ENCODE measurements around the gene SBF2. TPM values are rescaled to one million over a fixed set of nuclear protein-coding genes. Genes with fewer than 3 reads are reported as not detected.
"Not testable (repeated sequence)": the region's sequence is repeated elsewhere in the genome, so short reads cannot be mapped to it uniquely, and the experiment has no call there.

Gene SBF2
- total RNA-seq, 1 donor from 2014 or later, result 21.1 TPM

DNA sequence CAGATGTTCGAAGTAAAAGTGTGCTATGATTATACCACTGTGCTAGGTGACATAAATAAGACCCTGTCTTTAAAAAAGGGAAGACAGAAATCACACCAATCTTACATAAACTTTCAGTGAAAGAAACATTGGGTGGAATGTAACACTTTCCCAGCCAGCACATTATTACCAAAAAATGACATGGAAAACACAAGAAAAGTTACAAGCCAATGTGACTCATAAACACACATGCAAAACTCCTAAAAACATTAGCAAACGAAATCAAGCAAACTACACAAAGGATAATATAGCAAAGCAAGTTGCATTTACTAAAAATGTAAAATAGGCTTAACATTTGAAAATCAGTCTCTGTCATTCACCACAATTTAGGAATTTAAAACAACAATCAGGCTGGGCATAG lies 47.0 kb downstream of the SBF2 start:
- TF ChIP-seq, protein P1, sequence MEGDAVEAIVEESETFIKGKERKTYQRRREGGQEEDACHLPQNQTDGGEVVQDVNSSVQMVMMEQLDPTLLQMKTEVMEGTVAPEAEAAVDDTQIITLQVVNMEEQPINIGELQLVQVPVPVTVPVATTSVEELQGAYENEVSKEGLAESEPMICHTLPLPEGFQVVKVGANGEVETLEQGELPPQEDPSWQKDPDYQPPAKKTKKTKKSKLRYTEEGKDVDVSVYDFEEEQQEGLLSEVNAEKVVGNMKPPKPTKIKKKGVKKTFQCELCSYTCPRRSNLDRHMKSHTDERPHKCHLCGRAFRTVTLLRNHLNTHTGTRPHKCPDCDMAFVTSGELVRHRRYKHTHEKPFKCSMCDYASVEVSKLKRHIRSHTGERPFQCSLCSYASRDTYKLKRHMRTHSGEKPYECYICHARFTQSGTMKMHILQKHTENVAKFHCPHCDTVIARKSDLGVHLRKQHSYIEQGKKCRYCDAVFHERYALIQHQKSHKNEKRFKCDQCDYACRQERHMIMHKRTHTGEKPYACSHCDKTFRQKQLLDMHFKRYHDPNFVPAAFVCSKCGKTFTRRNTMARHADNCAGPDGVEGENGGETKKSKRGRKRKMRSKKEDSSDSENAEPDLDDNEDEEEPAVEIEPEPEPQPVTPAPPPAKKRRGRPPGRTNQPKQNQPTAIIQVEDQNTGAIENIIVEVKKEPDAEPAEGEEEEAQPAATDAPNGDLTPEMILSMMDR (IDR thresholded peaks at IDR 0.05; ENCODE audit: insufficient read depth, low read length, poor library complexity, severe bottlenecking), result no peak
- Histone ChIP-seq H3K4me3 (ENCODE audit: low read depth, low read length) (no peak overlapping the region), H3K36me3 (ENCODE audit: control insufficient read depth, insufficient read depth, low read length) (no peaks in the 10 kb centered on the region), H3K27me3 (ENCODE audit: control insufficient read depth, insufficient read depth, low read length) (no peaks in the 10 kb centered on the region)
- DNase-seq (ENCODE audit: low read depth), result no peak

DNA sequence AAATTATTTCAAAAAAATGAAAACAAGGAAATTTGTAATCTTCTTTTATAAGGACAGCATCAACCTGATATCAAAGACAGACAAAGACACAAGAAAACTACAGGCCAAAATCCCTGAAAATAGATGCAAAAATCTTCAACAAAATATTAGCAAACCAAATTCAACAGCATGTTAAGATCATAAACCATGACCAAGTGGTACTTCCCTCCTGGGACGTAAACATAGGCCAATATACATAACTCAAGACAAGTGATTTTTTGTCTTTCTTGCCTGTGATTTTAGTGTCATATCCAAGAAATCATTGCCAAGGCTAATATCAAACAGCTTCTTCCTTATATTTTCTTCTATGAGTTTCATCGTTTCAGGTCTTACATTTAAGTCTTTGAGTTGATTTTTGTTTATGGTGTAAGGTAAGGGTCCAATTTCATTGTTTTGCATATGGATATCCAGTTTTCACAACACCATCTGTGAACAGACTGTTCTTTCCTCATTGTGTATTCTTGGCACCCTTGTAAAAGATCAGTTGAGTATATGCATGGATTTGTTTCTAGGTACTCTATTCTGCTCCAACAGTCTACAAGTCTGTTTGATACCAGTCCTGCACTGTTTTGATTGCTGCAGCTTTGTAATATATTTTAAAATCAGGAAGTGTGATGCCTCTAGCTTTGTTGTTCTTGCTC lies 50.0 kb downstream of the SBF2 start:
- TF ChIP-seq, protein P1 (IDR thresholded peaks at IDR 0.05; ENCODE audit: insufficient read depth, low read length, poor library complexity, severe bottlenecking), result no peak
- DNase-seq (ENCODE audit: low read depth), result no peak
- no peak overlapping the region for H3K4me3 ChIP-seq (ENCODE audit: low read depth, low read length)
- H3K36me3 ChIP-seq (ENCODE audit: control insufficient read depth, insufficient read depth, low read length), result no peaks in the 10 kb centered on the region
- no peaks in the 10 kb centered on the region for H3K27me3 ChIP-seq (ENCODE audit: control insufficient read depth, insufficient read depth, low read length)

DNA sequence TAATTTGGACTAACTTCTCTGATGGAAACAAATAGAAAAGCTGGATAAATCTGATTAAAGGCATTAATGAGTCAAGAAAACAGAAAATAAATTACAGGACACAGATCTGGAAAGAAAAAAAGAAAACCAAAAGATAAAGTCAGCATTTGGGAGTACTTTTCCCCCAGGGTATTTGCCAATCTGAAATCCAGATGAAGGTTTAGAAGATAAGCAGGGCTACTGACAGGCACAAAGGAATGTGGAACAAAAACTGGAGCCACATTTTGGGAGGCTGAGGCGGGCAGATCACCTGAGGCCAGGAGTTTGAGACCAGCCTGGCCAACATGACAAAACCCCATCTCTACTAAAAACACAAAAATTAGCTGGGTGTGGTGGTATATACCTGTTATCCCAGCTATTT lies 57.2 kb downstream of the SBF2 start:
- TF ChIP-seq, protein P1 (IDR thresholded peaks at IDR 0.05; ENCODE audit: insufficient read depth, low read length, poor library complexity, severe bottlenecking), result no peak
- H3K36me3 ChIP-seq (ENCODE audit: control insufficient read depth, insufficient read depth, low read length), result no peaks in the 10 kb centered on the region
- no peak overlapping the region for H3K4me3 ChIP-seq (ENCODE audit: low read depth, low read length)
- no peaks in the 10 kb centered on the region for H3K27me3 ChIP-seq (ENCODE audit: control insufficient read depth, insufficient read depth, low read length)
- DNase-seq (ENCODE audit: low read depth), result no peak

DNA sequence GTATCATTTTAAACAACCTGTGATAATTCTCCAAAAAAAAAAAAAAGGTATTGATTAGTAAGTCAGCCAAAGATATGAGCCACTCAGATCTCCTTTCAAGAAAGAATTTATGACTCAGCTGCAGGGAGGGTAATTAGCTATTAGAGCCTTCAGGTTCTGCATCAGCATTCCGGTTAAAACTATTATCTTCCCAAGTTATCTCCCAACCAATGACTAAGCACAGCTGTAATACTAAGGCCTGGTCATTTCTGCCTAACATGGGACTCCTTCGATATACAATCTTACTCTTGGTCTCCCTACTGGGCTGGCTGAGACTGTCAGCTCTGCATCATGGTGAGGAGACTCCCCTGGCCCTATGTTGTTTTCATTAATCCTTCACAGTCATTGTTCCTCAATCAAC lies 60.4 kb downstream of the SBF2 start:
- Histone ChIP-seq H3K36me3 (ENCODE audit: control insufficient read depth, insufficient read depth, low read length) (no peaks in the 10 kb centered on the region), H3K4me3 (ENCODE audit: low read depth, low read length) (no peak overlapping the region), H3K27me3 (ENCODE audit: control insufficient read depth, insufficient read depth, low read length) (no peaks in the 10 kb centered on the region)
- TF ChIP-seq, protein P1 (IDR thresholded peaks at IDR 0.05; ENCODE audit: insufficient read depth, low read length, poor library complexity, severe bottlenecking), result no peak
- peak; percentile 38 for DNase-seq (ENCODE audit: low read depth)

DNA sequence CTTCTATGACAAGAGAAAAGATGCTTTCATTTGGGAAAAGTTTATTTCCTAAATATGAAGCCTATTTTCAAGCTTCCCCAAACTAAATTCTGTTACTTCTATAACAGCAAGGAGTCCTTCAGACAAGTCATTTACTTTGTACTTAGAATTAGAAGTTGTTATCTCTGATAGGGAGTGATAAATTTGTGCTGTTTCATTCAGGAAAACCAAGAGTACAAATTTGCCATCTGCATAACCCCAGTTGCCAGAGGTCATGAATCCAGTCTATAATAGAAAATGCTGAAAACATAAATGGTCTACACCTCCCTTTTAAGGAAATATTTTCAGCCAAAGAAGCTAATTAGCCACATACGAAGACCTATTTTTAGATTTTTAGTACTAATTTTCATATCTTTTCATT lies 61.3 kb downstream of the SBF2 start:
- Histone ChIP-seq H3K36me3 (ENCODE audit: control insufficient read depth, insufficient read depth, low read length) (no peaks in the 10 kb centered on the region), H3K4me3 (ENCODE audit: low read depth, low read length) (no peak overlapping the region), H3K27me3 (ENCODE audit: control insufficient read depth, insufficient read depth, low read length) (no peaks in the 10 kb centered on the region)
- DNase-seq (ENCODE audit: low read depth), result no peak
- TF ChIP-seq, protein P1 (IDR thresholded peaks at IDR 0.05; ENCODE audit: insufficient read depth, low read length, poor library complexity, severe bottlenecking), result no peak

DNA sequence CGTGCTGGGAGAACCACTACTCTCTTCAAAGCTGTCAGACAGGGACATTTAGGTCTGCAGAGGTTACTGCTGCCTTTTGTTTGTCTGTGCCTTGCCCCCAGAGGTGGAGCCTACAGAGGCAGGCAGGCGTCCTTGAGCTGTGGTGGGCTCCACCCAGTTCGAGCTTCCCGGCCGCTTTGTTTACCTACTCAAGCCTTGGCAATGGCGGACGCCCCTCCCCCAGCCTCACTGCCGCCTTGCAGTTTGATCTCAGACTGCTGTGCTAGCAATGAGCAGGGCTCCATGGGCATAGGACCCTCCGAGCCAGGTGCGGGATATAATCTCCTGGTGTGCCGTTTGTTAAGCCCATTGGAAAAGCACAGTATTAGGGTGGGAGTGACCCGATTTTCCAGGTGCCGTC lies 62.2 kb downstream of the SBF2 start:
- H3K36me3 ChIP-seq (ENCODE audit: control insufficient read depth, insufficient read depth, low read length); H3K27me3 ChIP-seq (ENCODE audit: control insufficient read depth, insufficient read depth, low read length); H3K4me3 ChIP-seq (ENCODE audit: low read depth, low read length); DNase-seq (ENCODE audit: low read depth): not testable (repeated sequence)
